Measurements from ENCODE around the gene CSTB.
A peak's percentile ranks its signal among the peaks of the same experiment; 100 is the strongest.

CSTB gene

GRCh38 chr21:43728154-43728466, 48.0 kb downstream of the CSTB start:
- TF ChIP-seq CTCF (IDR thresholded peaks at IDR 0.05; ENCODE audit: insufficient read depth, low read depth, low read length, missing control alignments): no peak
- peak overlapping the region; percentile 56 for H3K4me3 ChIP-seq (ENCODE audit: low read depth, low read length)
- DNase-seq (ENCODE audit: low read depth): peak; percentile 28

- DNase-seq (ENCODE audit: low read depth): no peak
- TF ChIP-seq CTCF (IDR thresholded peaks at IDR 0.05; ENCODE audit: insufficient read depth, low read depth, low read length, missing control alignments): no peak
- H3K4me3 ChIP-seq (ENCODE audit: low read depth, low read length): peak overlapping the region; percentile 56
Measured at GRCh38 chr21:43727519-43728153, 48.5 kb downstream of the CSTB start.

- H3K4me3 ChIP-seq (ENCODE audit: low read depth, low read length): no peak overlapping the region
- TF ChIP-seq CTCF (IDR thresholded peaks at IDR 0.05; ENCODE audit: insufficient read depth, low read depth, low read length, missing control alignments): no peak
- DNase-seq (ENCODE audit: low read depth): no peak
Measured at GRCh38 chr21:43726686-43727518, 49.2 kb downstream of the CSTB start.
